CD14-positive monocyte (primary cell): ENCODE measurements around the gene MYOZ1. TPM values are rescaled to one million over a fixed set of nuclear protein-coding genes. Genes with fewer than 3 reads are reported as not detected.
A peak's percentile ranks its signal among the peaks of the same experiment; 100 is the strongest.

ENCODE experiments used
- DNase-seq, 3 donors: peaks; one replicate each; pipeline ENCODE4 v3.0.0-alpha.2; 2011 to 2022
- H2AFZ ChIP-seq: 2 replicates; pipeline ENCODE4 v1.6.0; 2012; ENCODE audit warnings: mild to moderate bottlenecking, low read depth, low read length, inconsistent platforms; ENCODE audit not compliant: insufficient read depth, poor library complexity, severe bottlenecking
- H3K27ac ChIP-seq, 2 donors: 1 replicate in 1 of 2; 2 replicates in 1 of 2; pipeline ENCODE4 v1.5.1; 2012 to 2013; ENCODE audit warnings: low read length in 2 of 2, control low read depth in 1 of 2, inconsistent platforms in 1 of 2, low read depth in 1 of 2, mild to moderate bottlenecking in 1 of 2
- H3K27me3 ChIP-seq, 2 donors: one replicate each; pipeline versions ENCODE4 v1.6.0 to v1.6.1; 2011 to 2013; ENCODE audit warnings: low read length in 2 of 2; ENCODE audit not compliant: control insufficient read depth in 2 of 2, insufficient read depth in 2 of 2
- H3K36me3 ChIP-seq, 2 donors: replicated peaks in 1 of 2; 1 replicate in 1 of 2; 2 replicates in 1 of 2; pipeline versions ENCODE4 v1.5.1 to v1.6.1; 2012 to 2013; ENCODE audit warnings: low read length in 2 of 2, control low read depth in 1 of 2, inconsistent platforms in 1 of 2, mild to moderate bottlenecking in 1 of 2; ENCODE audit not compliant: insufficient read depth in 2 of 2, control insufficient read depth in 1 of 2
- H3K4me1 ChIP-seq, 2 donors: 1 replicate in 1 of 2; 2 replicates in 1 of 2; pipeline versions ENCODE4 v1.5.1 to v1.6.1; 2012 to 2013; ENCODE audit warnings: low read length in 2 of 2, control low read depth in 1 of 2, inconsistent platforms in 1 of 2, mild to moderate bottlenecking in 1 of 2, moderate library complexity in 1 of 2; ENCODE audit not compliant: insufficient read depth in 2 of 2, control insufficient read depth in 1 of 2
- H3K4me2 ChIP-seq: replicated peaks from 2 replicates; pipeline ENCODE3; 2012; ENCODE audit warnings: low read length, moderate library complexity, mild to moderate bottlenecking; ENCODE audit not compliant: poor library complexity, severe bottlenecking; ENCODE audit errors: extremely low read depth
- H3K4me3 ChIP-seq, 3 experiments: fragments of 200-600 bp in 1 of 3; sonication (generic) in 1 of 3; replicated peaks in 1 of 3; 1 replicate in 2 of 3; 2 replicates in 1 of 3; pipeline ENCODE4 v1.5.1; 2011 to 2013; ENCODE audit warnings: low read length in 3 of 3, mild to moderate bottlenecking in 3 of 3, control low read depth in 2 of 3, low read depth in 2 of 3, inconsistent platforms in 1 of 3, moderate library complexity in 1 of 3
- H3K79me2 ChIP-seq: 2 replicates; pipeline ENCODE4 v1.6.0; 2012; ENCODE audit warnings: mild to moderate bottlenecking, control low read depth, inconsistent platforms, low read length, moderate library complexity; ENCODE audit not compliant: insufficient read depth
- H3K9ac ChIP-seq: 2 replicates; pipeline ENCODE4 v1.6.0; 2017; ENCODE audit warnings: low read length, mild to moderate bottlenecking; ENCODE audit not compliant: insufficient read depth, poor library complexity, severe bottlenecking
- H3K9me3 ChIP-seq, 2 donors: replicated peaks in 1 of 2; 1 replicate in 1 of 2; 2 replicates in 1 of 2; pipeline versions ENCODE4 v1.5.1 to v1.6.1; 2012 to 2013; ENCODE audit warnings: low read length in 2 of 2, control low read depth in 1 of 2; ENCODE audit not compliant: control insufficient read depth in 1 of 2, insufficient read depth in 1 of 2
- H4K20me1 ChIP-seq: 2 replicates; pipeline ENCODE4 v1.6.0; 2012; ENCODE audit warnings: mild to moderate bottlenecking, low read length, control low read depth, moderate library complexity; ENCODE audit not compliant: insufficient read depth
- H3K27ac Mint-ChIP-seq, 7 donors: one replicate each; pipeline ENCODE4 v1.8.0; 2020; ENCODE audit warnings: mild to moderate bottlenecking in 7 of 7, mixed read lengths in 7 of 7, moderate library complexity in 6 of 7, inconsistent platforms in 2 of 7
- H3K27me3 Mint-ChIP-seq, 3 donors: one replicate each; pipeline ENCODE4 v1.8.0; 2021 to 2022; ENCODE audit warnings: low read depth in 3 of 3, mild to moderate bottlenecking in 3 of 3, mixed read lengths in 3 of 3, moderate library complexity in 3 of 3, inconsistent platforms in 1 of 3
- H3K36me3 Mint-ChIP-seq, 2 donors: one replicate each; pipeline ENCODE4 v1.8.0; 2020; ENCODE audit warnings: mixed read lengths in 2 of 2, inconsistent platforms in 1 of 2, mild to moderate bottlenecking in 1 of 2
- H3K4me1 Mint-ChIP-seq: one replicate; pipeline ENCODE4 v1.8.0; 2020; ENCODE audit warnings: mild to moderate bottlenecking, mixed read lengths
- H3K4me3 Mint-ChIP-seq, 2 donors: one replicate each; pipeline ENCODE4 v1.8.0; 2020; ENCODE audit warnings: mild to moderate bottlenecking in 2 of 2, mixed read lengths in 2 of 2, moderate library complexity in 1 of 2
- H3K9me3 Mint-ChIP-seq, 7 donors: one replicate each; pipeline ENCODE4 v1.8.0; 2020 to 2022; ENCODE audit warnings: mixed read lengths in 7 of 7, mild to moderate bottlenecking in 6 of 7, moderate library complexity in 6 of 7, inconsistent platforms in 2 of 7
- CTCF ChIP-seq: fragments of 200-600 bp; IDR thresholded peaks from one replicate; pipeline ENCODE4 v1.8.0; 2022; ENCODE audit warnings: antibody characterized with exemption, mild to moderate bottlenecking
- WGBS: methylation state at CpG from one replicate; pipeline ENCODE4 v1.1.5; 2013; ENCODE audit warnings: missing lambda C conversion rate; ENCODE audit not compliant: insufficient coverage; 5-methylcytosine and 5-hydroxymethylcytosine counted together
- intact Hi-C, 2 donors: fragments of 100-400 bp; cut with micrococcal nuclease; formaldehyde crosslinking; loops; one replicate each; pipeline versions ENCODE4 v1.15.0 to v1.15.1; 2023
- polyA plus RNA-seq, 3 donors: library from polyadenylated mRNA; depleted of rRNA in 1 of 3; unstranded in 2 of 3; stranded (reverse) in 1 of 3; fragments of 300-500 nt in 2 of 3; fragments of >200 nt in 1 of 3; fragmentation: Illumina TruSeq in 2 of 3; gene quantifications; 1 replicate in 2 of 3; 2 replicates in 1 of 3; pipeline ENCODE4 v1.2.3, GENCODE V29; 2012 to 2021

Gene MYOZ1
- polyA plus RNA-seq, 3 donors, result not detected

- peaks cover 31 to 36% of the 10 kb centered on the region in 2 donors for H3K4me1 ChIP-seq
- H3K9ac ChIP-seq, result no peak overlapping the region
- peak overlapping the region in 1 of 2 donors; percentile 8 for H3K4me3 Mint-ChIP-seq
- WGBS, result 86% methylated on average over 3 of the region's 5 CpGs
- intact Hi-C loops, result no loop called here
- no peak overlapping the region for H3K4me2 ChIP-seq
- no peaks in the 10 kb centered on the region for H3K27me3 ChIP-seq
- H3K27ac Mint-ChIP-seq, result peak overlapping the region in 5 of 7 donors; percentile 43 to 83 (median 81)
- no peaks in the 10 kb centered on the region for H3K79me2 ChIP-seq
- H3K36me3 Mint-ChIP-seq, result no peaks in the 10 kb centered on the region
- peak; percentile 69 to 95 (median 72) for DNase-seq
- H3K27me3 Mint-ChIP-seq, result peaks cover 0 to 15% (median 8%) of the 10 kb centered on the region in 3 donors
- peak overlapping the region; percentile 29 for H2AFZ ChIP-seq
- no peaks in the 10 kb centered on the region for H3K9me3 Mint-ChIP-seq
- peak overlapping the region; percentile 40 to 61 for H3K27ac ChIP-seq
- no peaks in the 10 kb centered on the region for H3K36me3 ChIP-seq
- no peak overlapping the region for H3K4me3 ChIP-seq
- no peak for TF ChIP-seq CTCF
- no peaks in the 10 kb centered on the region for H4K20me1 ChIP-seq
- peaks cover 43% of the 10 kb centered on the region for H3K4me1 Mint-ChIP-seq
- no peaks in the 10 kb centered on the region for H3K9me3 ChIP-seq
Measured at GRCh38 chr10:73650537-73651331, 9.5 kb upstream of the MYOZ1 start.

- Mint-ChIP-seq H3K36me3 (no peaks in the 10 kb centered on the region), H3K27ac (peak overlapping the region in 5 of 7 donors; percentile 37 to 81 (median 68)), H3K4me1 (peaks cover 45% of the 10 kb centered on the region), H3K9me3 (no peaks in the 10 kb centered on the region), H3K4me3 (no peak overlapping the region), H3K27me3 (peaks cover 0 to 13% (median 7%) of the 10 kb centered on the region in 3 donors)
- DNase-seq, result no peak
- H3K36me3 ChIP-seq, result no peaks in the 10 kb centered on the region
- no peak overlapping the region for H3K4me3 ChIP-seq
- H4K20me1 ChIP-seq, result no peaks in the 10 kb centered on the region
- no CpG with 5 or more reads among the region's 6 CpGs for WGBS
- H3K27ac ChIP-seq, result peak overlapping the region in 1 of 2 donors; percentile 61
- H3K9ac ChIP-seq, result no peak overlapping the region
- TF ChIP-seq CTCF, result no peak
- H3K79me2 ChIP-seq, result no peaks in the 10 kb centered on the region
- H3K9me3 ChIP-seq, result no peaks in the 10 kb centered on the region
- H3K4me2 ChIP-seq, result no peak overlapping the region
- intact Hi-C loops, result no loop called here
- no peaks in the 10 kb centered on the region for H3K27me3 ChIP-seq
- H2AFZ ChIP-seq, result no peak overlapping the region
- H3K4me1 ChIP-seq, result peaks cover 35 to 41% of the 10 kb centered on the region in 2 donors
Measured at GRCh38 chr10:73649876-73650536, 8.7 kb upstream of the MYOZ1 start.
